Kidney epithelial cell (primary cell): ENCODE results near the gene IRAK1BP1. TPM values are rescaled to one million over a fixed set of nuclear protein-coding genes. Genes with fewer than 3 reads are reported as not detected.
"Not testable (repeated sequence)": the region's sequence is repeated elsewhere in the genome, so short reads cannot be mapped to it uniquely, and the experiment has no call there.

Experiments
- DNase-seq: peaks from one replicate; pipeline ENCODE4 v3.0.0-alpha.2; 2010; ENCODE audit warnings: low read depth
- H3K27me3 ChIP-seq: 2 replicates; pipeline ENCODE4 v1.6.0; 2011; ENCODE audit warnings: low read length; ENCODE audit not compliant: control insufficient read depth, insufficient read depth
- H3K36me3 ChIP-seq: 2 replicates; pipeline ENCODE4 v1.5.1; 2011; ENCODE audit warnings: low read length; ENCODE audit not compliant: control insufficient read depth, insufficient read depth
- H3K4me3 ChIP-seq: 2 replicates; pipeline ENCODE4 v1.5.1; 2011; ENCODE audit warnings: low read depth, mild to moderate bottlenecking, control low read depth, low read length
- total RNA-seq: library from RNA; depleted of rRNA; stranded (reverse); fragments of >200 nt; gene quantifications from 2 replicates; pipeline ENCODE4 v1.2.3, GENCODE V29; 2015
- TF ChIP-seq, protein P1 (sequence below): IDR thresholded peaks from 2 replicates; pipeline ENCODE4 v1.5.1; 2011; ENCODE audit warnings: mild to moderate bottlenecking, moderate library complexity, low read length, control low read depth, inconsistent platforms; ENCODE audit not compliant: insufficient read depth, poor library complexity, severe bottlenecking

The IRAK1BP1 gene
- total RNA-seq, 1 donor from 2014 or later = 4.5 TPM

DNA sequence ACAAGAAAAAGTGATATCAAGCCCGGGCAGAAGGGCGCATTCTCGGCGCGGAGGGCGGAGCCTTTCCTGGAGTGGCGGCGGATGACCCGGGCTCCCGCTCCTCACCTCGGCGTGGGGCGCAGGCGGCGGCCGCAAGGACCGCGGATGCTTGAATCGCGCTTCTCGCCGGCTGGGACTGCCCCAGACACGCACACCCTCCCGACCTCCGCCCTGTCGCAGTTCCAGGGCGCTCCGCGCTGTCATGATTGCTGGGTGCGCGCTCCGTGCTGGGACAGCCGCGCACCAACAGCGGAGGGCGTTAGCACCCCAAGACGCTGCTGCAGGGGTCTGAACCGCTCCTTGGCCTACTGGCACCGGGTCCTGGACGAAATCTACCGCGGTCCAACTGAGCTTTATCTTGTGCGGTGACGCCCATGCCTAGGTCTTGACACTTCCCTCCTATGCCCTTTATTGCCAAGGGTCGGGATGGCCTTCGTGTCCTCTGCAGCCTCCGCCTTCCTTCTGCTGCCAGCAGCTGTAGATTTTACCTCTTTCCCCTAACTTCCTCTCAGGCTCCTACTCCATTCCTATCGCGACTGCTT lies 43.3 kb downstream of the IRAK1BP1 start:
- DNase-seq = no peak
- H3K36me3 ChIP-seq = no peaks in the 10 kb centered on the region
- peaks cover 4% of the 10 kb centered on the region for H3K27me3 ChIP-seq
- TF ChIP-seq, protein P1, sequence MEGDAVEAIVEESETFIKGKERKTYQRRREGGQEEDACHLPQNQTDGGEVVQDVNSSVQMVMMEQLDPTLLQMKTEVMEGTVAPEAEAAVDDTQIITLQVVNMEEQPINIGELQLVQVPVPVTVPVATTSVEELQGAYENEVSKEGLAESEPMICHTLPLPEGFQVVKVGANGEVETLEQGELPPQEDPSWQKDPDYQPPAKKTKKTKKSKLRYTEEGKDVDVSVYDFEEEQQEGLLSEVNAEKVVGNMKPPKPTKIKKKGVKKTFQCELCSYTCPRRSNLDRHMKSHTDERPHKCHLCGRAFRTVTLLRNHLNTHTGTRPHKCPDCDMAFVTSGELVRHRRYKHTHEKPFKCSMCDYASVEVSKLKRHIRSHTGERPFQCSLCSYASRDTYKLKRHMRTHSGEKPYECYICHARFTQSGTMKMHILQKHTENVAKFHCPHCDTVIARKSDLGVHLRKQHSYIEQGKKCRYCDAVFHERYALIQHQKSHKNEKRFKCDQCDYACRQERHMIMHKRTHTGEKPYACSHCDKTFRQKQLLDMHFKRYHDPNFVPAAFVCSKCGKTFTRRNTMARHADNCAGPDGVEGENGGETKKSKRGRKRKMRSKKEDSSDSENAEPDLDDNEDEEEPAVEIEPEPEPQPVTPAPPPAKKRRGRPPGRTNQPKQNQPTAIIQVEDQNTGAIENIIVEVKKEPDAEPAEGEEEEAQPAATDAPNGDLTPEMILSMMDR = no peak
- peak overlapping the region; percentile 45 for H3K4me3 ChIP-seq

DNA sequence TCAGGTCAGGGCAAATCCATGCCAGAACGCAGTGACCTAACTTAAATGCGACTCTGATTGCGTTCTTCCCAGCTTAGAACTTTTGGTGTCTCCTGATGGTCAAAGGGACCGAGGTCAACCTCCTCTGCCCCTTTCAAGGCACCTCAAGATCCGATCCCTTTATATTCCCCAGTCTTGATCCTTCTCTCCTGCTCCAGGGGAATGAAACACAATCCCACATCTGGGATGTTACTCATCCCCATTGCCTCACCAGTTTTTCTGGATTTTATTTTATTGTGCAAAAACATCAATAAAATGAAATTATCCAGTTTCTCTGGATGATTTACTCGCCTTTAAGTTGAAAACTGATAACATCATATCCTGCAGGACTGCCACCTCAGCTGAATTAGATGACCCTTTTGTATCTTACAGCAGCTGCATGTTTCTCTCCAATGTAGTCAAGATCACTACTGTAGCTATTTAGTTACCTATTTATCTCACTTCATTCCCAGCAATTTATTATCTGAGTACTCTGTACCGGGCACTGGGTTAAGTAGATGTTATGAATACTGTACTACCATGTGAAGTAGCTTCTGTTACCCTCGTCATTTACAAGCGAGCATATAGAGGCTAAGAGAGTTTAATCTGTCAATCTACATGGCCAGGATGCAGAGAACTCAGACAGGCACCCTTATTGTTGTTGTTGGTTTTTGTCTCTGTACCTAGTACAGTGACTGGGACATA lies 44.0 kb downstream of the IRAK1BP1 start:
- H3K4me3 ChIP-seq = peak overlapping the region; percentile 45
- TF ChIP-seq, protein P1 = no peak
- no peaks in the 10 kb centered on the region for H3K36me3 ChIP-seq
- DNase-seq = no peak
- peaks cover 4% of the 10 kb centered on the region for H3K27me3 ChIP-seq

DNA sequence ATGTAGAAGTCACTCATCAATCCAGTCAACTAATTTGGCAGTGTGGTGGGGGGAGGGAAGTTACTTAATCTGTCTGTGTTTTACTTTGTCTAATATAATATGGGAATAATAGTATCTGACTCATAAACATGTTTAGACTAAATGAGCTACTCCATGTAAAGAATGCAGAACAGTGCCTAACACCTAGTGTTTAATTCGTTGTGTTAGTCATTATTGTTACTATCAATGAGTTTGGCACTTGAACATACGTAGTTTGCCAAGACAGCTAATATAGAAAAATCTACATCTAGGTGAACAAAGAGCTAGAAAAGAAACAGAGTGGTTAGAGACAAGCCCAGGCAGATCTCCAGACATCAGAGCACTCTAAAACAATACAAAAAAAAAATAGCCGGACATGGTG lies 49.1 kb downstream of the IRAK1BP1 start:
- DNase-seq = no peak
- H3K36me3 ChIP-seq = no peaks in the 10 kb centered on the region
- no peaks in the 10 kb centered on the region for H3K27me3 ChIP-seq
- no peak overlapping the region for H3K4me3 ChIP-seq
- TF ChIP-seq, protein P1 = no peak

DNA sequence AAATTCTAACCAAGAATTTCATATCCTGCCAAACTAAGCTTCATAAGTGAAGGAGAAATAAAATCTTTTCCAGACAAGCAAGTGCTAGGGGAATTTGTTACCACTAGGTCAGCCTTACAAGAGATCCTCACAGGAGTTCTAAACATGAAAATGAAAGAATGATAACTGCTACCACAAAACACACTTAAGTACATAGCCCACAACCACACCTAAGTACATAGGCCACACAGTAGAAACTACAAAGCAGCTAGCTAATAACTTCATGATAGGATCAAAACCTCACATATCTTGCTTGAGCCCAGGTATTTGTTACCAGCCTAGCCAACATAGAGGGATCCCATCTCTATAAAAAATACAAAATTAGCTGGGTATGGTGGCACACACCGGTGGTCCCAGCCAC lies 50.4 kb downstream of the IRAK1BP1 start:
- DNase-seq = no peak
- Histone ChIP-seq H3K4me3 (no peak overlapping the region), H3K36me3 (no peaks in the 10 kb centered on the region), H3K27me3 (no peaks in the 10 kb centered on the region)
- TF ChIP-seq, protein P1 = no peak

DNA sequence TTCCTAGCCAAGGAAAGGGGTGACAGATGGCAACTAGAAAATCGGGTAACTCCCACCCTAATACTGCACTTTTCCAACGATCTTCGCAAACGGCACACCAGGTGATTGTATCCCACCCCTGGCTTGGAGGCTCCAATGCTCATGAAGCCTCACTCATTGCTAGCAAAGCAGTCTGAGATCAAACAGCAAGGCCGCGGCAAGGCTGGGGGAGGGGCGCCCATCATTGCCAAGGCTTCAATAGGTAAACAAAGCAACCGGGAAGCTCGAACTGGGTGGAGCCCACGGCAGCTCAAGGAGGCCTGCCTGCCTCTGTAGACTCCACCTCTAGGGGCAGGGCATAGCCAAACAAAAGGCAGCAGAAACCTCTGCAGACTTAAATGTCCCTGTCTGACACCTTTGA lies 53.8 kb downstream of the IRAK1BP1 start:
- not testable (repeated sequence) for H3K4me3 ChIP-seq, DNase-seq, H3K36me3 ChIP-seq

DNA sequence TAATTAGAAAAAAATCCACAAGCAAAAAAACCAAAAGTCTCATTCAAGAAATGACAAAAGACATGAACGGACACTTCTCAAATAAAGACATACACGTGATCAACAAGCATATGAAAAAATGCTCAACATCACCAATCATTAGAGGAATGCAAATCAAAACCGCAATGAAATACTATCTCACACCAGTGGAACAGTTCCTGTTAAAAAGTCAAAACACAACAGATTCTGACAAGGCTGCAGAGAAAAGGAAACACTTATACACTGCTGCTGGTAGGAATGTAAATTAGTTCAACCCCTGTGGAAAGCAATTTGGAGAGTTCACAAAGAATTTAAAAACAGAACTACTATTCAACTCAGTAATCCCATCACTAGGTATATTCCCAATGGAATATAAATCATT lies 58.0 kb downstream of the IRAK1BP1 start:
- no peak overlapping the region for H3K4me3 ChIP-seq
- DNase-seq = no peak
- TF ChIP-seq, protein P1 = no peak
- H3K36me3 ChIP-seq = no peaks in the 10 kb centered on the region
- no peaks in the 10 kb centered on the region for H3K27me3 ChIP-seq

More for the DNA sequence above, 53.8 kb downstream of the IRAK1BP1 start:
- H3K27me3 ChIP-seq = not testable (repeated sequence)
